Left lung (tissue), 10 donors: ENCODE data around the gene ACSBG1. TPM values are rescaled to one million over a fixed set of nuclear protein-coding genes. Genes with fewer than 3 reads are reported as not detected.

Experiments
- ATAC-seq: fragments of 200-7000 bp; cut with Tn5 transposase; one replicate; pipeline ENCODE4 v1.9.1; 2020; ENCODE audit warnings: moderate library complexity
- DNase-seq, 4 donors: peaks; one replicate each; pipeline ENCODE4 v3.0.0-alpha.2; 2013 to 2020
- H3K27ac ChIP-seq, 2 donors: fragments of 200-600 bp; sonication (generic) in 1 of 2; one replicate each; pipeline versions ENCODE4 v1.5.0 to v1.8.0; 2020 to 2021
- H3K27me3 ChIP-seq, 2 donors: fragments of 200-600 bp; sonication (generic) in 1 of 2; one replicate each; pipeline versions ENCODE4 v1.5.0 to v1.8.0; 2020 to 2021
- H3K36me3 ChIP-seq, 2 donors: fragments of 200-600 bp; sonication (generic) in 1 of 2; one replicate each; pipeline versions ENCODE4 v1.5.0 to v1.8.0; 2020 to 2021
- H3K4me1 ChIP-seq, 2 donors: fragments of 200-600 bp; one replicate each; pipeline ENCODE4 v1.8.0; 2021
- H3K4me3 ChIP-seq, 2 donors: fragments of 200-600 bp; sonication (generic) in 1 of 2; one replicate each; pipeline versions ENCODE4 v1.5.0 to v1.8.0; 2020 to 2021; ENCODE audit warnings: mild to moderate bottlenecking in 1 of 2
- H3K9me3 ChIP-seq, 2 donors: fragments of 200-600 bp; sonication (generic) in 1 of 2; one replicate each; pipeline versions ENCODE4 v1.5.0 to v1.8.0; 2020 to 2021
- CTCF ChIP-seq, 2 donors: fragments of 200-600 bp; sonication (generic) in 1 of 2; IDR thresholded peaks; one replicate each; pipeline versions ENCODE4 v1.5.0 to v1.8.0; 2021; ENCODE audit warnings: antibody characterized with exemption in 2 of 2
- intact Hi-C, 2 donors: fragments of 100-400 bp; cut with DNase I; formaldehyde crosslinking; loops; one replicate each; pipeline versions ENCODE4 v1.11.2 to v1.14.2; 2022
- polyA plus RNA-seq, 6 donors: library from polyadenylated mRNA; unstranded; fragments of 120-200 nt; gene quantifications; one replicate each; pipeline ENCODE4 v1.2.1, GENCODE V29; 2013; ENCODE audit not compliant: insufficient read length in 6 of 6
- total RNA-seq, 2 donors: library from RNA; stranded (reverse); fragmentation: NEBNext Ultra II Directional; extraction: Animal tissue kit (Norgen Biotek cat#: 25700); gene quantifications; one replicate each; pipeline ENCODE4 v1.2.1, GENCODE V29; 2021
- donor health status: DM: no; HTN: yes; CAD: no.
- donor health status: DM: no; HTN: no; CAD: no.

The ACSBG1 gene
- total and polyA plus RNA-seq, 8 donors = 0.42 to 1.9 (median 0.79) TPM; not detected in 1

- Histone ChIP-seq H3K9me3 (no peaks in the 10 kb centered on the region), H3K27ac (no peak overlapping the region), H3K36me3 (no peaks in the 10 kb centered on the region), H3K27me3 (no peaks in the 10 kb centered on the region), H3K4me3 (no peak overlapping the region), H3K4me1 (peaks cover 12 to 29% of the 10 kb centered on the region in 2 donors)
- intact Hi-C loops = no loop called here
- no peak for ATAC-seq
- DNase-seq = no peak
- no peak for TF ChIP-seq CTCF (IDR thresholded peaks at IDR 0.05)
Observed at GRCh38 chr15:78146425-78147154, 87.8 kb downstream of the ACSBG1 start.

- intact Hi-C loops = no loop called here
Observed at GRCh38 chr15:78142332-78142731, 92.0 kb downstream of the ACSBG1 start.

GRCh38 chr15:78140292-78140691 is 94.1 kb downstream of the ACSBG1 start:
- no peak for TF ChIP-seq CTCF (IDR thresholded peaks at IDR 0.05)
- intact Hi-C loops = no loop called here
- Histone ChIP-seq H3K27ac (no peak overlapping the region), H3K27me3 (no peaks in the 10 kb centered on the region), H3K4me3 (no peak overlapping the region), H3K9me3 (no peaks in the 10 kb centered on the region), H3K4me1 (no peaks in the 10 kb centered on the region), H3K36me3 (no peaks in the 10 kb centered on the region)
- ATAC-seq (no peak), DNase-seq (no peak)

More at GRCh38 chr15:78142332-78142731, 92.0 kb downstream of the ACSBG1 start:
- Histone ChIP-seq H3K9me3 (no peaks in the 10 kb centered on the region), H3K4me3 (no peak overlapping the region), H3K27me3 (no peaks in the 10 kb centered on the region), H3K27ac (no peak overlapping the region), H3K4me1 (no peaks in the 10 kb centered on the region), H3K36me3 (no peaks in the 10 kb centered on the region)
- no peak for TF ChIP-seq CTCF (IDR thresholded peaks at IDR 0.05)
- DNase-seq = no peak
- ATAC-seq = no peak

- H3K27ac ChIP-seq = no peak overlapping the region
- H3K27me3 ChIP-seq = no peaks in the 10 kb centered on the region
- TF ChIP-seq CTCF (IDR thresholded peaks at IDR 0.05) = no peak
- intact Hi-C loops = no loop called here
- H3K9me3 ChIP-seq = no peaks in the 10 kb centered on the region
- DNase-seq = no peak
- ATAC-seq = no peak
- no peaks in the 10 kb centered on the region for H3K36me3 ChIP-seq
- H3K4me1 ChIP-seq = no peaks in the 10 kb centered on the region
- H3K4me3 ChIP-seq = no peak overlapping the region
Observed at GRCh38 chr15:78139578-78139977, 94.8 kb downstream of the ACSBG1 start.

- Histone ChIP-seq H3K27me3 (peaks cover 0 to 9% of the 10 kb centered on the region in 2 donors), H3K4me3 (no peak overlapping the region), H3K27ac (no peak overlapping the region), H3K4me1 (peaks cover 7 to 22% of the 10 kb centered on the region in 2 donors), H3K9me3 (no peaks in the 10 kb centered on the region), H3K36me3 (no peaks in the 10 kb centered on the region)
- ATAC-seq = no peak
- intact Hi-C loops = no loop called here
- no peak for DNase-seq
- no peak for TF ChIP-seq CTCF (IDR thresholded peaks at IDR 0.05)
Observed at GRCh38 chr15:78133801-78134200, 100.6 kb downstream of the ACSBG1 start.
